Nephron progenitor cell (in vitro differentiated cells): ENCODE measurements around the gene NSUN7.

Source experiments
- DNase-seq: peaks from one replicate; pipeline ENCODE4 v3.0.0; 2021
- H3K27ac Mint-ChIP-seq: 2 replicates; pipeline ENCODE4 v1.8.0; 2021; ENCODE audit warnings: mild to moderate bottlenecking, moderate library complexity, mixed read lengths
- H3K27me3 Mint-ChIP-seq: 2 replicates; pipeline ENCODE4 v1.8.0; 2021; ENCODE audit warnings: mild to moderate bottlenecking, low read depth, mixed read lengths; ENCODE audit not compliant: poor library complexity
- H3K36me3 Mint-ChIP-seq: 2 replicates; pipeline ENCODE4 v1.8.0; 2021; ENCODE audit warnings: low read depth, mixed read lengths
- H3K4me1 Mint-ChIP-seq: 2 replicates; pipeline ENCODE4 v1.8.0; 2021; ENCODE audit warnings: mixed read lengths
- H3K4me3 Mint-ChIP-seq: 2 replicates; pipeline ENCODE4 v1.8.0; 2021; ENCODE audit warnings: mild to moderate bottlenecking, moderate library complexity, mixed read lengths
- H3K9me3 Mint-ChIP-seq: 2 replicates; pipeline ENCODE4 v1.8.0; 2021; ENCODE audit warnings: mild to moderate bottlenecking, moderate library complexity, mixed read lengths
- TF ChIP-seq, protein P1 (sequence below): fragments of 200-600 bp; sonication (generic); IDR thresholded peaks from 2 replicates; pipeline ENCODE4 v1.5.0; 2021; ENCODE audit warnings: antibody characterized with exemption

NSUN7 gene

DNA sequence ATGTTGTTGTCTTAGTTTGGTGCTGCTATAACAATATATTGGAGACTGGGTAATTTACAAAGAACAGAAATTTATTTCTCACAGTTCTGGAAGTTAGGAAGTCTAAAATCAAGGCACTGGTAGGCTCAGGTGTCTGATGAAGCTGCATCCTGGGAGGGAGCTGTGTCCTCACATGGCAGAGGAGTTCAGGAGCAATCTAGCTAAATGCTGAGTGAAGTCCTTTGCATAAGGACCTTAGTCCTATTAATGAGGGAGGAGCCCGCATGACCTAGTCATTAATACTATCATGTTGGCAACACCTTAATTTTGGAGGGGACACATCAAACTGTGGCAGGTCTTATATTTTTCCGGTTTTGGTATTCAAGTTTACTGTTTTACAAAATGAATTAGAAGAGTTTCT, 36.0 kb upstream of the NSUN7 start:
- DNase-seq, result no peak
- Mint-ChIP-seq H3K27me3 (peaks cover 25% of the 10 kb centered on the region), H3K4me1 (peaks cover 2% of the 10 kb centered on the region), H3K4me3 (no peak overlapping the region), H3K36me3 (no peaks in the 10 kb centered on the region), H3K27ac (no peak overlapping the region), H3K9me3 (no peaks in the 10 kb centered on the region)
- TF ChIP-seq, protein P1, sequence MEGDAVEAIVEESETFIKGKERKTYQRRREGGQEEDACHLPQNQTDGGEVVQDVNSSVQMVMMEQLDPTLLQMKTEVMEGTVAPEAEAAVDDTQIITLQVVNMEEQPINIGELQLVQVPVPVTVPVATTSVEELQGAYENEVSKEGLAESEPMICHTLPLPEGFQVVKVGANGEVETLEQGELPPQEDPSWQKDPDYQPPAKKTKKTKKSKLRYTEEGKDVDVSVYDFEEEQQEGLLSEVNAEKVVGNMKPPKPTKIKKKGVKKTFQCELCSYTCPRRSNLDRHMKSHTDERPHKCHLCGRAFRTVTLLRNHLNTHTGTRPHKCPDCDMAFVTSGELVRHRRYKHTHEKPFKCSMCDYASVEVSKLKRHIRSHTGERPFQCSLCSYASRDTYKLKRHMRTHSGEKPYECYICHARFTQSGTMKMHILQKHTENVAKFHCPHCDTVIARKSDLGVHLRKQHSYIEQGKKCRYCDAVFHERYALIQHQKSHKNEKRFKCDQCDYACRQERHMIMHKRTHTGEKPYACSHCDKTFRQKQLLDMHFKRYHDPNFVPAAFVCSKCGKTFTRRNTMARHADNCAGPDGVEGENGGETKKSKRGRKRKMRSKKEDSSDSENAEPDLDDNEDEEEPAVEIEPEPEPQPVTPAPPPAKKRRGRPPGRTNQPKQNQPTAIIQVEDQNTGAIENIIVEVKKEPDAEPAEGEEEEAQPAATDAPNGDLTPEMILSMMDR, result no peak

GRCh38 chr4:40718586-40718985, 31.2 kb upstream of the NSUN7 start:
- H3K4me1 Mint-ChIP-seq, result peaks cover 5% of the 10 kb centered on the region
- no peak for DNase-seq
- TF ChIP-seq, protein P1, result no peak
- no peaks in the 10 kb centered on the region for H3K36me3 Mint-ChIP-seq
- H3K4me3 Mint-ChIP-seq, result no peak overlapping the region
- no peak overlapping the region for H3K27ac Mint-ChIP-seq
- no peaks in the 10 kb centered on the region for H3K9me3 Mint-ChIP-seq
- H3K27me3 Mint-ChIP-seq, result no peaks in the 10 kb centered on the region

DNA sequence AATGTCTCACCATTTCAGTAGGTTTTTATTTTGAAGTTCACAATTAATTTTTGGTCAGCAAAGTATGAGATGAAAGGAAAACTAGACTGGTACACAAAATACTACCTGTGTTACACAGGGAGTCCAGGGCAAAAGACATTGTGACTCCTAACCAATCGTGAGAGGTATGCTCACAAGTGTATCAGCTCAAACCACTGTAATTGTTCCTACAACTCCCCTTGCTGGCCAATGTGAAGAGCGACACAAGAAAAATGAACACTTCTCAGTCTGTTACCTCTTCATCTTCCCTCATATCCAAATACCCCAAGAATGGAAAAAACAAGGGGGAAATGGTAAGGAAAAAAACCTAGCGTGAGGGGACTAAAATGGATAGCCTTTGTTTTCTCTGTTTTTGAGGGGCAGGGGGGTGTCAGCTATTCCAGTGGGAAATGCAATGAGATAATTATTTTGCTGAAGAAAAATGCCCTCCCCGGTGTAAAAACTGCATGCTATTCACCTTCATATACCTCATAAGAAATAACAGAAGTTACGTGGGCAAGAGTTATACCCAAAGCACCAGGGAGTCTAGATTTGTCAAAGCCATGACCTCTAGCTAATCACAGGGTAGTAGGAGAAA, 30.6 kb upstream of the NSUN7 start:
- no peaks in the 10 kb centered on the region for H3K9me3 Mint-ChIP-seq
- H3K4me1 Mint-ChIP-seq, result peaks cover 5% of the 10 kb centered on the region
- TF ChIP-seq, protein P1, result peak; percentile 32
- H3K27me3 Mint-ChIP-seq, result no peaks in the 10 kb centered on the region
- DNase-seq, result no peak
- H3K4me3 Mint-ChIP-seq, result no peak overlapping the region
- H3K27ac Mint-ChIP-seq, result no peak overlapping the region
- H3K36me3 Mint-ChIP-seq, result no peaks in the 10 kb centered on the region

- no peaks in the 10 kb centered on the region for H3K9me3 Mint-ChIP-seq
- H3K4me3 Mint-ChIP-seq, result no peak overlapping the region
- H3K27ac Mint-ChIP-seq, result no peak overlapping the region
- no peaks in the 10 kb centered on the region for H3K36me3 Mint-ChIP-seq
- TF ChIP-seq, protein P1, result no peak
- no peaks in the 10 kb centered on the region for H3K27me3 Mint-ChIP-seq
- DNase-seq, result no peak
- peaks cover 5% of the 10 kb centered on the region for H3K4me1 Mint-ChIP-seq
Observed at GRCh38 chr4:40720351-40720750, 29.4 kb upstream of the NSUN7 start.

DNA sequence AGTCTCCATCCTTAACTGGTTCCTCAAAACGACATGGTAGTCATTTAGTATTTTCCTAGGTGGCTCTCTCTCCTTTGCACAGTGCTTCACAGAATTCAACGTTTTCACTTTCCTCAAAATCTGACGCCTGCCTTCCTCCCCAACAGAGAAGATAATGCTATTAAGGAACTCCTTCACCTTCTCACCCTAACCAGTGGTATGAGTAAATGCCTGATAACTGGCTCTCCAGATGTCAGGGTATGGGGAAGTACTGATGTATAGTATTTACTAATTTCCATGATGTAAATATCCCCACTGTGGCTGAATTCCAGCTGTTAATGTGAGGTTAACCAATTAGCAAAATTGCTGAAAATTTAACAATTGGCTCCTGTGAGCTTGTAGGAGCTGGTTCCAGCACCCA, 28.8 kb upstream of the NSUN7 start:
- H3K4me1 Mint-ChIP-seq, result peaks cover 5% of the 10 kb centered on the region
- no peak for DNase-seq
- no peaks in the 10 kb centered on the region for H3K36me3 Mint-ChIP-seq
- no peak overlapping the region for H3K27ac Mint-ChIP-seq
- H3K4me3 Mint-ChIP-seq, result no peak overlapping the region
- no peaks in the 10 kb centered on the region for H3K9me3 Mint-ChIP-seq
- H3K27me3 Mint-ChIP-seq, result no peaks in the 10 kb centered on the region
- TF ChIP-seq, protein P1, result no peak

DNA sequence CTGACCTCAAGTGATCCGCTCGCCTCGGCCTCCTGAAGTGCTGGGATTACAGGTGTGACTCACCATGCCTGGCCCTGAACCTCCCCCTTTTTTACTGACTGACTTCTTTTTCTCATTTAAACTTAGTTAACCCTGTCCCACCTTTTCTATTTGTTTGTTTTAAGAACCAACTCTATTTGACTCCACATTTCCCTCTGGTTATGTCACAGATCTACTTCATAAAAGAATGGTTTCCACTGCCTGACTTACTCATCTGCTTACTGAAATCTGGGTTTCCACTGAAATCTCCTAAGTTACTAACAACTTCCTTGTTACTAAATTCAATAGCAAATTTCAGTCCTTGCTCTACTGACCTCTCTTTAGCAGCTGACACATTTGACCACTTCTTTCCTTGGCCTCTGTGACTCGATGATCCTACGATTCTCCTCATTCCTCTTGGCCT, 28.0 kb upstream of the NSUN7 start:
- Mint-ChIP-seq H3K9me3 (no peaks in the 10 kb centered on the region), H3K27ac (no peak overlapping the region), H3K4me3 (no peak overlapping the region), H3K27me3 (no peaks in the 10 kb centered on the region), H3K4me1 (peaks cover 5% of the 10 kb centered on the region), H3K36me3 (no peaks in the 10 kb centered on the region)
- TF ChIP-seq, protein P1, result no peak
- DNase-seq, result no peak
